Calu3 (cell line): ENCODE results near the gene CCNJ. TPM values are rescaled to one million over a fixed set of nuclear protein-coding genes. Genes with fewer than 3 reads are reported as not detected.
A peak's percentile ranks its signal among the peaks of the same experiment; 100 is the strongest.
"Not testable (repeated sequence)": the region's sequence is repeated elsewhere in the genome, so short reads cannot be mapped to it uniquely, and the experiment has no call there.

Experiments used
- Bru-seq: library from RNA; stranded (reverse); fragments of 400-500 nt; gene quantifications from one replicate; lab custom pipeline; 2021; lab: Mats Ljungman, UMichigan
- BruChase-seq, 2 experiments: library from RNA; stranded (reverse); fragments of 400-500 nt; gene quantifications; one replicate each; lab custom pipeline; 2021; lab: Mats Ljungman, UMichigan
- BruUV-seq: library from RNA; stranded (reverse); fragments of 400-500 nt; replicated peaks from 2 replicates; lab custom pipeline; 2021; lab: Mats Ljungman, UMichigan
- CTCF ChIA-PET: fragments of 300-600 bp; sonication (Branson Sonifier 250); formaldehyde crosslinking; loops from one replicate; lab custom pipeline; 2022; ENCODE audit warnings: antibody characterized with exemption; lab: Charles Lee
- DNase-seq: peaks from one replicate; pipeline ENCODE4 v3.0.0; 2022
- H3K27ac Mint-ChIP-seq: one replicate; pipeline ENCODE4 v1.8.0; 2022; ENCODE audit warnings: mixed read lengths; ENCODE audit not compliant: unreplicated experiment
- H3K27me3 Mint-ChIP-seq: one replicate; pipeline ENCODE4 v1.8.0; 2022; ENCODE audit warnings: mixed read lengths; ENCODE audit not compliant: unreplicated experiment
- H3K36me3 Mint-ChIP-seq: one replicate; pipeline ENCODE4 v1.8.0; 2022; ENCODE audit warnings: mild to moderate bottlenecking, moderate library complexity, mixed read lengths; ENCODE audit not compliant: insufficient read depth, unreplicated experiment
- H3K4me1 Mint-ChIP-seq: one replicate; pipeline ENCODE4 v1.8.0; 2022; ENCODE audit warnings: mild to moderate bottlenecking, low read depth, mixed read lengths; ENCODE audit not compliant: unreplicated experiment
- H3K4me3 Mint-ChIP-seq: one replicate; pipeline ENCODE4 v1.8.0; 2022; ENCODE audit warnings: mild to moderate bottlenecking, low read depth, moderate library complexity, mixed read lengths; ENCODE audit not compliant: unreplicated experiment
- H3K9me3 Mint-ChIP-seq: one replicate; pipeline ENCODE4 v1.8.0; 2022; ENCODE audit warnings: low read depth, mixed read lengths; ENCODE audit not compliant: unreplicated experiment
- intact Hi-C: fragments of 100-400 bp; cut with micrococcal nuclease; formaldehyde crosslinking; loops from one replicate; pipeline ENCODE4 v1.10.0; 2022; ENCODE audit not compliant: unreplicated experiment
- long read RNA-seq: library from polyadenylated mRNA; stranded (forward); transcript quantifications from one replicate; pipeline ENCODE4 v2.0.0, GENCODE V29; 2022
- total RNA-seq: library from RNA; stranded (reverse); gene quantifications from 2 replicates; pipeline ENCODE4 v1.2.3, GENCODE V29; 2022
- TF ChIP-seq, protein P1 (sequence below): fragments of 200-600 bp; IDR thresholded peaks from one replicate; pipeline ENCODE4 v1.8.0; 2022; ENCODE audit warnings: antibody characterized with exemption; ENCODE audit not compliant: unreplicated experiment

The CCNJ gene
- 5.6 and 5.9 TPM in 2 replicates for total RNA-seq
- Bru-seq, nascent RNA: percentile 70 among the genes with signal in this experiment
- BruChase-seq, experiment 1, labeled RNA remaining after a 6-hour chase: percentile 49 among the genes with signal in this experiment
- BruChase-seq, experiment 2, labeled RNA remaining after a 2-hour chase: percentile 68 among the genes with signal in this experiment
- long read RNA-seq, full-length matches to known transcripts: 3 of 5 reads
- long read RNA-seq, partial matches to known transcripts: 2 of 5 reads
- long read RNA-seq, other reads (novel, unspliced or antisense): 0 of 5 reads

GRCh38 chr10:96043033-96043892 lies at the start of gene CCNJ:
TSS of gene CCNJ (plus strand) at chr10:96043583. CDS start at chr10:96044394, 811 bp downstream.
- BruUV-seq: no TSS peak
- TF ChIP-seq, protein P1, sequence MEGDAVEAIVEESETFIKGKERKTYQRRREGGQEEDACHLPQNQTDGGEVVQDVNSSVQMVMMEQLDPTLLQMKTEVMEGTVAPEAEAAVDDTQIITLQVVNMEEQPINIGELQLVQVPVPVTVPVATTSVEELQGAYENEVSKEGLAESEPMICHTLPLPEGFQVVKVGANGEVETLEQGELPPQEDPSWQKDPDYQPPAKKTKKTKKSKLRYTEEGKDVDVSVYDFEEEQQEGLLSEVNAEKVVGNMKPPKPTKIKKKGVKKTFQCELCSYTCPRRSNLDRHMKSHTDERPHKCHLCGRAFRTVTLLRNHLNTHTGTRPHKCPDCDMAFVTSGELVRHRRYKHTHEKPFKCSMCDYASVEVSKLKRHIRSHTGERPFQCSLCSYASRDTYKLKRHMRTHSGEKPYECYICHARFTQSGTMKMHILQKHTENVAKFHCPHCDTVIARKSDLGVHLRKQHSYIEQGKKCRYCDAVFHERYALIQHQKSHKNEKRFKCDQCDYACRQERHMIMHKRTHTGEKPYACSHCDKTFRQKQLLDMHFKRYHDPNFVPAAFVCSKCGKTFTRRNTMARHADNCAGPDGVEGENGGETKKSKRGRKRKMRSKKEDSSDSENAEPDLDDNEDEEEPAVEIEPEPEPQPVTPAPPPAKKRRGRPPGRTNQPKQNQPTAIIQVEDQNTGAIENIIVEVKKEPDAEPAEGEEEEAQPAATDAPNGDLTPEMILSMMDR: no peak
- intact Hi-C loops: loop anchor here (1.0 kb wide), 1 partner anchor 88 kb away; no protein-coding TSS in a partner anchor
- Mint-ChIP-seq H3K4me1 (no peaks in the 10 kb centered on the region), H3K9me3 (no peaks in the 10 kb centered on the region), H3K36me3 (peaks cover 12% of the 10 kb centered on the region), H3K27me3 (no peaks in the 10 kb centered on the region), H3K27ac (peak within 1 kb of the TSS; percentile 75), H3K4me3 (peak within 1 kb of the TSS; percentile 95)
- DNase-seq: peak; percentile 86
- CTCF ChIA-PET: interaction anchor here (0.9 to 1.1 kb wide), 2 partner anchors 26 to 87 kb away, joined by 4 to 5 read pairs; partner anchors contain the start of gene ZNF518A

DNA sequence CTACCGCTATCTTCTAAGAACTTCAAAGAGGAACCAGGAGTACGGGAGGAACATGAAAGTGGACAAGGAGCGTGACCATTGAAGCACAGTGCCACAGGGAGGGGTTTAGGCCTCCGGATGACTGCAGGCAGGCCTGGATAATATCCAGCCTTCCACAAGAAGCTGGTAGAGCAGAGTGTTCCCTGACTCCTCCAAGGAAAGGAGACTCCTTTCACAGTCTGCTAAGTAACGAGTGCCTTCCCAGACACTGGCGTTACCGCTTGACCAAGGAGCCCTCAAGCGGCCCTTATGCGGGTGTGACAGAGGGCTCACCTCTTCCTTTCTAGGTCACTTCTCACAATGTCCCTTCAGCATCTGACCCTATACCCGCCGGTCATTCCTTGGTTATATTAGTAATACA lies 49.0 kb upstream of the CCNJ start:
- H3K27me3 Mint-ChIP-seq: peaks cover 20% of the 10 kb centered on the region
- H3K4me3 Mint-ChIP-seq, H3K9me3 Mint-ChIP-seq, DNase-seq, BruUV-seq, intact Hi-C loops, H3K36me3 Mint-ChIP-seq, H3K4me1 Mint-ChIP-seq, H3K27ac Mint-ChIP-seq: not testable (repeated sequence)
- CTCF ChIA-PET: interaction anchor here (0.6 kb wide), 1 partner anchor 67 kb away, joined by 3 read pairs; no protein-coding TSS in a partner anchor

DNA sequence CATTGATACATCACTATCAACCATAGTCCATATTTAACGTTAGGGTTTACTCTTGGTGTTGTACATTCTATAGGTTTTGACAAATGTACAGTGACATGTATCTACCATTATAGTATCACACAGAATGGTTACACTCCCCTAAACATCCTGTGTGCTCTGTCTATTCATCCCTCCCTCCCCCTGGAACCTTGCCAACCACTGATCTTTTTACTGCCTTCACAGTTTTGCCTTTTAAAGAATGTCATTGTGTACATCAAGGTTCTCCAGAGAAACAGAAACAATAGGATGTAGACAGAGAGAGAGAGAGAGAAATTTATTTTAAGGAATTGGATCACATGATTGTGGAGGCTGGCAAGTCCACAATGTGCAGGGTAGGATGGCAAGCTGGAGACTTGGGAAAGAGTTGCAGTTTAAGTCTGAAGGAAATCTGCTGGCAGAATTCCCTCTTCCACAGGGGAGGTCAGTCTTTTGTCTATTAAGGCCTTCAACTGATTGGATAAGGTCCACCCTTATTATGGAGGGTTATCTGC lies 45.1 kb upstream of the CCNJ start:
- Mint-ChIP-seq H3K27ac (no peak overlapping the region), H3K4me3 (no peak overlapping the region), H3K36me3 (no peaks in the 10 kb centered on the region), H3K4me1 (no peaks in the 10 kb centered on the region), H3K27me3 (no peaks in the 10 kb centered on the region), H3K9me3 (no peaks in the 10 kb centered on the region)
- no TSS peak for BruUV-seq
- DNase-seq: no peak
- TF ChIP-seq, protein P1: no peak
- CTCF ChIA-PET: no interaction called here
- intact Hi-C loops: no loop called here

DNA sequence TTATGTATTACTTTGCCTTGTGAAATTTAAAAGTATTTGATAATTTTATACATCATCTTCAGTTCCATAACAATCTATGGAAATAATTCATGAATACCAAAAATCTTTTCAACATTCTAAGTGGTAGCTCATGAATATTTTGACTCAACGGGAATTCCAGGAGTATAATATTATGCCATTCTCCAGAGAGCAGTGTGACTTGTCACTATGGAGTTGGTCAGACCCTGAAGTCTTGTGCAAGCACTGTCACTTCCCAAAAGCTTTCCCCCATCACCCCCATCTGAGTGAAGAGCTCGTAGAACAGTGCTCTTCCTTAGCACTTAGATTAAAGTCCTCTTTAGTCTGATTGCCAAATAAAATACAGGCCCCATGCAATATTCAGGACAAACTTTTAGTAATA lies 29.4 kb upstream of the CCNJ start:
- TF ChIP-seq, protein P1: no peak
- no TSS peak for BruUV-seq
- DNase-seq: no peak
- Mint-ChIP-seq H3K4me1 (no peaks in the 10 kb centered on the region), H3K27ac (no peak overlapping the region), H3K27me3 (peaks cover 16% of the 10 kb centered on the region), H3K9me3 (no peaks in the 10 kb centered on the region), H3K4me3 (no peak overlapping the region), H3K36me3 (no peaks in the 10 kb centered on the region)
- CTCF ChIA-PET: no interaction called here
- intact Hi-C loops: no loop called here
